Neural crest cell (in vitro differentiated cells): Measurements from ENCODE around the gene PCDHGA12. TPM values are rescaled to one million over a fixed set of nuclear protein-coding genes. Genes with fewer than 3 reads are reported as not detected.
A peak's percentile ranks its signal among the peaks of the same experiment; 100 is the strongest.
"Not testable (repeated sequence)": the region's sequence is repeated elsewhere in the genome, so short reads cannot be mapped to it uniquely, and the experiment has no call there.

ENCODE experiments used
- DNase-seq: peaks from one replicate; pipeline ENCODE4 v3.0.0; 2021; ENCODE audit warnings: low read depth, mixed read lengths, low spot score
- H3K27ac Mint-ChIP-seq: one replicate; pipeline ENCODE4 v1.8.0; 2021; ENCODE audit warnings: mild to moderate bottlenecking, mixed read lengths; ENCODE audit not compliant: unreplicated experiment
- H3K27me3 Mint-ChIP-seq: 2 replicates; pipeline ENCODE4 v1.8.0; 2021; ENCODE audit warnings: low read depth, mild to moderate bottlenecking, mixed read lengths
- H3K36me3 Mint-ChIP-seq: 2 replicates; pipeline ENCODE4 v1.8.0; 2021; ENCODE audit warnings: low read depth, mild to moderate bottlenecking, mixed read lengths
- H3K4me1 Mint-ChIP-seq: 2 replicates; pipeline ENCODE4 v1.8.0; 2021; ENCODE audit warnings: mixed read lengths
- H3K4me3 Mint-ChIP-seq: one replicate; pipeline ENCODE4 v1.8.0; 2021; ENCODE audit warnings: mild to moderate bottlenecking, mixed read lengths
- H3K9me3 Mint-ChIP-seq: 2 replicates; pipeline ENCODE4 v1.8.0; 2021; ENCODE audit warnings: mixed read lengths
- CTCF ChIP-seq: fragments of 200-600 bp; sonication (generic); conservative IDR thresholded peaks from 2 replicates; pipeline ENCODE4 v1.5.0; 2021; ENCODE audit warnings: antibody characterized with exemption, mild to moderate bottlenecking
- total RNA-seq: library from RNA; stranded (reverse); gene quantifications from 2 replicates; pipeline ENCODE4 v1.2.1, GENCODE V29; 2021

Gene PCDHGA12
- total RNA-seq, 1 donor from 2014 or later = 1.5 TPM

- peaks cover 17% of the 10 kb centered on the region for H3K4me1 Mint-ChIP-seq
- peaks cover 82% of the 10 kb centered on the region for H3K36me3 Mint-ChIP-seq
Observed at GRCh38 chr5:141417494-141418172, 12.7 kb upstream of the PCDHGA12 start, which contains the start of gene PCDHGB7. PCDHGB7 (plus strand) TSS chr5:141417677; CDS start chr5:141417860, 183 bp downstream.

GRCh38 chr5:141419074-141419880 is 11.0 kb upstream of the PCDHGA12 start:
- H3K4me1 Mint-ChIP-seq = peaks cover 3% of the 10 kb centered on the region
- peaks cover 7% of the 10 kb centered on the region for H3K27me3 Mint-ChIP-seq
- peak overlapping the region; percentile 47 for H3K4me3 Mint-ChIP-seq
- TF ChIP-seq CTCF = no peak
- DNase-seq = no peak
- peaks cover 78% of the 10 kb centered on the region for H3K36me3 Mint-ChIP-seq
- peaks cover 37% of the 10 kb centered on the region for H3K9me3 Mint-ChIP-seq
- H3K27ac Mint-ChIP-seq = no peak overlapping the region

More at GRCh38 chr5:141417494-141418172, 12.7 kb upstream of the PCDHGA12 start, which contains the start of gene PCDHGB7:
- Mint-ChIP-seq H3K9me3 (peaks cover 36% of the 10 kb centered on the region), H3K4me3 (peak within 1 kb of the TSS; percentile 44), H3K27me3 (peaks cover 13% of the 10 kb centered on the region)
- TF ChIP-seq CTCF = peak; percentile 64
- H3K27ac Mint-ChIP-seq, DNase-seq: not testable (repeated sequence)

- Mint-ChIP-seq H3K36me3 (peaks cover 80% of the 10 kb centered on the region), H3K4me3 (peak within 1 kb of the TSS; percentile 75), H3K4me1 (no peaks in the 10 kb centered on the region), H3K27me3 (peaks cover 5% of the 10 kb centered on the region), H3K9me3 (peaks cover 30% of the 10 kb centered on the region), H3K27ac (no peak within 1 kb of the TSS)
- no peak for DNase-seq
- TF ChIP-seq CTCF = peak; percentile 61
Observed at GRCh38 chr5:141420855-141421488, 9.3 kb upstream of the PCDHGA12 start, which contains the start of gene PCDHGA11. PCDHGA11 (plus strand) TSS chr5:141421051; CDS start chr5:141421228, 177 bp downstream.

- H3K4me3 Mint-ChIP-seq = no peak overlapping the region
- no peak for TF ChIP-seq CTCF
- H3K27me3 Mint-ChIP-seq = peaks cover 5% of the 10 kb centered on the region
- no peak overlapping the region for H3K27ac Mint-ChIP-seq
- no peak for DNase-seq
- peaks cover 26% of the 10 kb centered on the region for H3K9me3 Mint-ChIP-seq
- no peaks in the 10 kb centered on the region for H3K4me1 Mint-ChIP-seq
- peaks cover 81% of the 10 kb centered on the region for H3K36me3 Mint-ChIP-seq
Observed at GRCh38 chr5:141421489-141421855, 8.8 kb upstream of the PCDHGA12 start.

GRCh38 chr5:141422742-141423291 is 7.5 kb upstream of the PCDHGA12 start:
- Mint-ChIP-seq H3K36me3 (peaks cover 84% of the 10 kb centered on the region), H3K4me3 (peak overlapping the region; percentile 51), H3K4me1 (no peaks in the 10 kb centered on the region), H3K27me3 (peaks cover 5% of the 10 kb centered on the region), H3K27ac (no peak overlapping the region), H3K9me3 (peaks cover 32% of the 10 kb centered on the region)
- no peak for TF ChIP-seq CTCF
- no peak for DNase-seq
